HG03571 (cell line): ENCODE measurements around the gene DCST1.

Source experiments
- ATAC-seq: cut with Tn5 transposase; IDR thresholded peaks from one replicate; pipeline ENCODE4 v1.9.1; 2021; ENCODE audit not compliant: unreplicated experiment

DCST1 gene

GRCh38 chr1:155070158-155070621, 36.6 kb downstream of the DCST1 start:
- no peak for ATAC-seq

GRCh38 chr1:155070721-155071569, 37.3 kb downstream of the DCST1 start:
- no peak for ATAC-seq

- ATAC-seq, result no peak
Observed at GRCh38 chr1:155071701-155072100, 38.1 kb downstream of the DCST1 start.

GRCh38 chr1:155072531-155073289, 39.1 kb downstream of the DCST1 start:
- ATAC-seq, result no peak

- ATAC-seq, result no peak
Observed at GRCh38 chr1:155073377-155074242, 40.0 kb downstream of the DCST1 start.

GRCh38 chr1:155075535-155075934, 41.9 kb downstream of the DCST1 start:
- ATAC-seq, result no peak

- no peak for ATAC-seq
Observed at GRCh38 chr1:155076371-155076770, 42.7 kb downstream of the DCST1 start.

- ATAC-seq, result no peak
Observed at GRCh38 chr1:155077346-155077745, 43.7 kb downstream of the DCST1 start.

GRCh38 chr1:155077758-155078445, 44.3 kb downstream of the DCST1 start:
- ATAC-seq, result no peak

- ATAC-seq, result no peak
Observed at GRCh38 chr1:155078469-155079209, 45.0 kb downstream of the DCST1 start, which contains the start of gene EFNA3. EFNA3 (plus strand) TSS chr1:155078837; CDS start chr1:155078942, 105 bp downstream.

- no peak for ATAC-seq
Observed at GRCh38 chr1:155079210-155079486, 45.5 kb downstream of the DCST1 start.

GRCh38 chr1:155079487-155080311, 46.1 kb downstream of the DCST1 start:
- ATAC-seq, result no peak

GRCh38 chr1:155080312-155081228, 46.9 kb downstream of the DCST1 start:
- ATAC-seq, result no peak

- no peak for ATAC-seq
Observed at GRCh38 chr1:155081472-155082300, 48.1 kb downstream of the DCST1 start.

GRCh38 chr1:155082301-155083051, 48.9 kb downstream of the DCST1 start:
- ATAC-seq, result no peak

GRCh38 chr1:155083052-155083541, 49.5 kb downstream of the DCST1 start:
- ATAC-seq, result no peak
